ENCODE measurements around the gene FSTL5.

FSTL5 gene

GRCh38 chr4:161444626-161445025 is 719.2 kb downstream of the FSTL5 start:
- DNase-seq (ENCODE audit: low spot score) = no peak

- DNase-seq (ENCODE audit: low spot score) = no peak
Measured at GRCh38 chr4:161442921-161443320, 720.9 kb downstream of the FSTL5 start.

- no peak for DNase-seq (ENCODE audit: low spot score)
Measured at GRCh38 chr4:161438096-161438495, 725.7 kb downstream of the FSTL5 start.

GRCh38 chr4:161428180-161428965 is 735.4 kb downstream of the FSTL5 start:
- DNase-seq (ENCODE audit: low spot score) = no peak

GRCh38 chr4:161419822-161420221 is 744.0 kb downstream of the FSTL5 start:
- no peak for DNase-seq (ENCODE audit: low spot score)

GRCh38 chr4:161411901-161412300 is 751.9 kb downstream of the FSTL5 start:
- DNase-seq (ENCODE audit: low spot score) = no peak

GRCh38 chr4:161404346-161405110 is 759.3 kb downstream of the FSTL5 start:
- no peak for DNase-seq (ENCODE audit: low spot score)

- no peak for DNase-seq (ENCODE audit: low spot score)
Measured at GRCh38 chr4:161403781-161404180, 760.0 kb downstream of the FSTL5 start.

- no peak for DNase-seq (ENCODE audit: low spot score)
Measured at GRCh38 chr4:161393602-161394001, 770.2 kb downstream of the FSTL5 start.

GRCh38 chr4:161382655-161383054 is 781.1 kb downstream of the FSTL5 start:
- no peak for DNase-seq (ENCODE audit: low spot score)

GRCh38 chr4:161376275-161376674 is 787.5 kb downstream of the FSTL5 start:
- no peak for DNase-seq (ENCODE audit: low spot score)

GRCh38 chr4:161364681-161365080 is 799.1 kb downstream of the FSTL5 start:
- DNase-seq (ENCODE audit: low spot score) = no peak

- no peak for DNase-seq (ENCODE audit: low spot score)
Measured at GRCh38 chr4:161360982-161361381, 802.8 kb downstream of the FSTL5 start.

GRCh38 chr4:161359491-161359890 is 804.3 kb downstream of the FSTL5 start:
- DNase-seq (ENCODE audit: low spot score) = no peak

GRCh38 chr4:161356351-161356750 is 807.4 kb downstream of the FSTL5 start:
- no peak for DNase-seq (ENCODE audit: low spot score)

- DNase-seq (ENCODE audit: low spot score) = no peak
Measured at GRCh38 chr4:161350946-161351345, 812.9 kb downstream of the FSTL5 start.

GRCh38 chr4:161345741-161346140 is 818.1 kb downstream of the FSTL5 start:
- no peak for DNase-seq (ENCODE audit: low spot score)

GRCh38 chr4:161343569-161343950 is 820.2 kb downstream of the FSTL5 start:
- no peak for DNase-seq (ENCODE audit: low spot score)

- DNase-seq (ENCODE audit: low spot score) = no peak
Measured at GRCh38 chr4:161342881-161343568, 820.8 kb downstream of the FSTL5 start.

GRCh38 chr4:161336621-161337020 is 827.2 kb downstream of the FSTL5 start:
- DNase-seq (ENCODE audit: low spot score) = no peak

GRCh38 chr4:161336016-161336530 is 827.7 kb downstream of the FSTL5 start:
- no peak for DNase-seq (ENCODE audit: low spot score)

All from SW480 (cell line).